HepG2 (cell line): Measurements from ENCODE around the gene SH2D6. TPM values are rescaled to one million over a fixed set of nuclear protein-coding genes. Genes with fewer than 3 reads are reported as not detected.

Experiments used
- ASH2L ChIP-seq: fragments of 300-600, 200-600 bp; sonication (generic); IDR thresholded peaks from 2 replicates; pipeline ENCODE4 v1.7.0; 2017; ENCODE audit warnings: low read depth, mild to moderate bottlenecking, moderate library complexity, mixed read lengths, low read length; ENCODE audit not compliant: insufficient read length
- CBFB ChIP-seq: sonication (generic); formaldehyde crosslinking; IDR thresholded peaks from 2 replicates; pipeline ENCODE4 v1.4.0; 2020; ENCODE audit warnings: missing genetic modification reagents
- DDIT3 ChIP-seq: sonication (generic); formaldehyde crosslinking; IDR thresholded peaks from 2 replicates; pipeline ENCODE4 v1.4.0; 2020; ENCODE audit warnings: mild to moderate bottlenecking, missing genetic modification reagents
- EED ChIP-seq: sonication (generic); formaldehyde crosslinking; IDR thresholded peaks from 2 replicates; pipeline ENCODE4 v1.5.0; 2020; ENCODE audit warnings: mild to moderate bottlenecking, missing genetic modification reagents
- ETV5 ChIP-seq: IDR thresholded peaks from 2 replicates; pipeline ENCODE4 v1.6.1; 2018; ENCODE audit warnings: missing biosample characterization, missing genetic modification reagents, inconsistent platforms, borderline replicate concordance
- IRF1 ChIP-seq: sonication (generic); formaldehyde crosslinking; IDR thresholded peaks from 2 replicates; pipeline ENCODE4 v1.4.0; 2020; ENCODE audit warnings: low read depth, mild to moderate bottlenecking, missing genetic modification reagents
- IRF2 ChIP-seq: IDR thresholded peaks from 2 replicates; pipeline ENCODE4 v1.6.1; 2018; ENCODE audit warnings: missing genetic modification reagents, missing compliant biosample characterization
- JARID2 ChIP-seq: sonication (generic); formaldehyde crosslinking; IDR thresholded peaks from 2 replicates; pipeline ENCODE4 v1.8.1; 2023; ENCODE audit warnings: missing genetic modification reagents, inconsistent platforms; ENCODE audit not compliant: insufficient replicate concordance
- RBM22 ChIP-seq: fragments of 200-400 bp; formaldehyde crosslinking; optimal IDR thresholded peaks from 2 replicates; pipeline ENCODE3; 2017; ENCODE audit warnings: mild to moderate bottlenecking, low read length, moderate library complexity
- SATB2 ChIP-seq: sonication (generic); formaldehyde crosslinking; IDR thresholded peaks from 2 replicates; pipeline ENCODE4 v1.5.0; 2020; ENCODE audit warnings: missing genetic modification reagents
- ZFX ChIP-seq: sonication (generic); formaldehyde crosslinking; IDR thresholded peaks from 2 replicates; pipeline ENCODE4 v1.4.0; 2020; ENCODE audit warnings: mild to moderate bottlenecking, low read depth, missing genetic modification reagents, moderate library complexity
- ZNF768 ChIP-seq: sonication (generic); formaldehyde crosslinking; IDR thresholded peaks from 2 replicates; pipeline ENCODE4 v1.4.0; 2020; ENCODE audit warnings: missing genetic modification reagents
- ZNF782 ChIP-seq: sonication (generic); formaldehyde crosslinking; IDR thresholded peaks from 2 replicates; pipeline ENCODE4 v1.4.0; 2020; ENCODE audit warnings: missing genetic modification reagents, mild to moderate bottlenecking, borderline replicate concordance
- polyA plus RNA-seq, 8 experiments: library from polyadenylated mRNA; depleted of rRNA in 3 of 8; stranded (reverse) in 7 of 8; unstranded in 1 of 8; fragments of >200 nt; fragmentation: Illumina TruSeq in 4 of 8; extraction: Trizol in 4 of 8; gene quantifications; 2 replicates each; pipeline versions ENCODE4 v1.2.1 to v1.2.3, GENCODE V29; 2011 to 2016; ENCODE audit warnings: low read depth in 4 of 8, missing spikeins in 1 of 8, mixed read lengths in 1 of 8; ENCODE audit not compliant: insufficient read depth in 1 of 8
- total RNA-seq, 5 experiments: library from RNA; depleted of rRNA; stranded (reverse); fragments of >200 nt; fragmentation: Illumina TruSeq; extraction: Trizol; gene quantifications; 2 replicates each; pipeline ENCODE4 v1.2.3, GENCODE V29; 2016; ENCODE audit warnings: low read depth in 1 of 5
- TF ChIP-seq, protein P1 (sequence below), 2 experiments: fragments of 450-650 bp in 1 of 2; sonication (generic) in 1 of 2; formaldehyde crosslinking in 1 of 2; IDR thresholded peaks; 2 replicates each; pipeline versions ENCODE4 v1.6.1 to v1.8.0; 2016 to 2022; ENCODE audit warnings: antibody characterized with exemption in 1 of 2, mild to moderate bottlenecking in 1 of 2, missing genetic modification reagents in 1 of 2

SH2D6 gene
- total and polyA plus RNA-seq, 2 of the 13 experiments (the other 11 are each of a cell fraction or from before 2014, with no cell fraction given): 0.11 to 0.26 TPM

DNA sequence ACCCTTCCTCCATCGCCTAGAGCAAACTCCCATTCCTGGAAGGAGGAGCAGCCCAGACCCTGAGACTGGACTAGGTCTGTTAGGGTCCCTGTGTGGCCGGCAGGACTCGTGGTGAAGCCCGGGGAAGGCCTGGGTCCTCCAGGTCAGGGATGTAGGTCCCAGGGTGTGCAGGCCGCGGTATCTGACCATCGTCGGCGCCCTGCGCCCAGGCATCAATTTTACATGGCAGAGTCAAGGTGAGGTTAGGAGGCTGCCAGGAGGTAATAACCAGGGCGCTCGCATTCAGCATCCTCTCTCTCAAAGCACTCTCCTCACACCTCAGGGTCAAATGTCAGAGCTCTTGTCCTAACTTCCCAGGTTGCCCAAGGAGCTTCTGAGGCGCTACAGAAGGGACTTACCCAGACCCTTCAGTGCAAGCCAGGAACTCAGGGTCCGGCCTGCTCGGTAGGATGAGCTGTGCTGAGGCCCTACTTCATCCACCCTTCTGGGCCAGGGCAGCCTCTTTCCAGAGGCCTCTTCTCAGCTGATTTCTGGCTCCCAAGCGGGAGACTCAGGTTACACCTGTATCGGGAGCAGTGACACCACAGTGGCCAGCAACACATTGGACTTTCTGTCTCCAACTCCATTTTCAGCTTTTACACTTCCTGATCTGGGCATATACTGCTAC lies 628 bp downstream of the SH2D6 start (continued):
- TF ChIP-seq IRF1 (CRISPR knock-in tag) (no peak), DDIT3 (no peak), IRF2 (CRISPR knock-in tag) (peak; percentile 37; the same call in 1 of the 2 replicates), SATB2 (CRISPR knock-in tag) (no peak), EED (CRISPR knock-in tag) (no peak), JARID2 (CRISPR knock-in tag) (no peak), CBFB (CRISPR knock-in tag) (no peak), ZNF768 (CRISPR knock-in tag) (no peak), ETV5 (CRISPR knock-in tag) (no peak), RBM22 (no peak), ZFX (CRISPR knock-in tag) (peak; percentile 43), ASH2L (no peak), ZNF782 (CRISPR knock-in tag) (no peak; the same call in 1 of the 2 replicates)
- TF ChIP-seq, protein P1, sequence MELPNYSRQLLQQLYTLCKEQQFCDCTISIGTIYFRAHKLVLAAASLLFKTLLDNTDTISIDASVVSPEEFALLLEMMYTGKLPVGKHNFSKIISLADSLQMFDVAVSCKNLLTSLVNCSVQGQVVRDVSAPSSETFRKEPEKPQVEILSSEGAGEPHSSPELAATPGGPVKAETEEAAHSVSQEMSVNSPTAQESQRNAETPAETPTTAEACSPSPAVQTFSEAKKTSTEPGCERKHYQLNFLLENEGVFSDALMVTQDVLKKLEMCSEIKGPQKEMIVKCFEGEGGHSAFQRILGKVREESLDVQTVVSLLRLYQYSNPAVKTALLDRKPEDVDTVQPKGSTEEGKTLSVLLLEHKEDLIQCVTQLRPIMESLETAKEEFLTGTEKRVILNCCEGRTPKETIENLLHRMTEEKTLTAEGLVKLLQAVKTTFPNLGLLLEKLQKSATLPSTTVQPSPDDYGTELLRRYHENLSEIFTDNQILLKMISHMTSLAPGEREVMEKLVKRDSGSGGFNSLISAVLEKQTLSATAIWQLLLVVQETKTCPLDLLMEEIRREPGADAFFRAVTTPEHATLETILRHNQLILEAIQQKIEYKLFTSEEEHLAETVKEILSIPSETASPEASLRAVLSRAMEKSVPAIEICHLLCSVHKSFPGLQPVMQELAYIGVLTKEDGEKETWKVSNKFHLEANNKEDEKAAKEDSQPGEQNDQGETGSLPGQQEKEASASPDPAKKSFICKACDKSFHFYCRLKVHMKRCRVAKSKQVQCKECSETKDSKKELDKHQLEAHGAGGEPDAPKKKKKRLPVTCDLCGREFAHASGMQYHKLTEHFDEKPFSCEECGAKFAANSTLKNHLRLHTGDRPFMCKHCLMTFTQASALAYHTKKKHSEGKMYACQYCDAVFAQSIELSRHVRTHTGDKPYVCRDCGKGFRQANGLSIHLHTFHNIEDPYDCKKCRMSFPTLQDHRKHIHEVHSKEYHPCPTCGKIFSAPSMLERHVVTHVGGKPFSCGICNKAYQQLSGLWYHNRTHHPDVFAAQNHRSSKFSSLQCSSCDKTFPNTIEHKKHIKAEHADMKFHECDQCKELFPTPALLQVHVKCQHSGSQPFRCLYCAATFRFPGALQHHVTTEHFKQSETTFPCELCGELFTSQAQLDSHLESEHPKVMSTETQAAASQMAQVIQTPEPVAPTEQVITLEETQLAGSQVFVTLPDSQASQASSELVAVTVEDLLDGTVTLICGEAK (IDR thresholded peaks at IDR 0.05): no peak
- TF ChIP-seq, protein P1 (CRISPR knock-in tag; IDR thresholded peaks at IDR 0.05): no peak
